Uterus (tissue), 2 donors: Measurements from ENCODE around the gene DMXL2.

Experiments
- CTCF ChIP-seq, 4 experiments: fragments of 200-600 bp in 2 of 4; fragments of 450-650 bp in 2 of 4; sonication (generic) in 2 of 4; IDR thresholded peaks; one replicate each; pipeline ENCODE4 v1.5.1; 2016 to 2019; ENCODE audit warnings: antibody characterized with exemption in 4 of 4, mild to moderate bottlenecking in 2 of 4, moderate library complexity in 1 of 4
- POLR2A ChIP-seq, 2 donors: fragments of 450-650 bp; IDR thresholded peaks; one replicate each; pipeline ENCODE4 v1.6.1; 2016; ENCODE audit warnings: antibody characterized with exemption in 2 of 2, mild to moderate bottlenecking in 1 of 2, moderate library complexity in 1 of 2

- TF ChIP-seq CTCF (IDR thresholded peaks at IDR 0.05) (no peak), POLR2A (IDR thresholded peaks at IDR 0.05) (no peak)
Observed at GRCh38 chr15:51491941-51492340, 130.6 kb downstream of the DMXL2 start.
